NCI-H82 (cell line): ENCODE results near the gene SHB.

ENCODE experiments used
- DNase-seq: peaks from one replicate; lab custom pipeline; 2025; lab: John Stamatoyannopoulos, UW

Gene SHB

DNA sequence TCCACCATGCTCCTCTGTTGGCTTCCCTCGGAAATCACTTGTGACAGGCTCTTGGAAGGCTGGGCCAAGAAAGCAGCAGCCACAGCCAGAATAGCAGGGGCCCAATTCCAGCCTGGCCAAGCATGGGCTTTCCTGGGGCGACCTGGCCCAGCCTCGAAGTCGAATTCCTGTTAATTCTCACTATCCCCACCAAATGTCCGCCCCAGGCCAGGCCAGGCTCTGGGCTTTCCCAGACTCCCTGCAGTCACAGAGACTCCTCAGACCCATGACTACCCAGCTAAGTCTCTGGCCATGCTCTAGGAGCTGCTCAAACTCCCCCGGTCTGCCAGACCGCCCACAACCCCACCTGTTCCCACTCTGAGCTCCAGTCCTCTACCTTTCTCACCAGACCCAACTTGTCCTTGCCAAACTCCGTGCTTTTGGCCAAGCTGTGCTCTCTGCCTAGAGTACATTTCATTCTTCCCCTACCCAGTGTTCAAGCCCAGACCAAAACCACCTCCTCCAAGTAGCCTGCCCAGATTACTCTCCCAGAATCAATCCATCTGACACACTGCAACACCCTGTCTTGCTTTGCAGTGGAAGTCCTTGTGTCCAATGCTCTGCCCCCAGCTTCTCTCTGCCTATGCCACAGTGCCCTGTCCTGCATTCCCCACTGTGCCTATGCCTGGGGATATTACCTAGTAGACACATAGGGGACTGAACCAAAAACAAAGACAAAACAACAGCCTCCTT, 26.2 kb downstream of the SHB start:
- no peak for DNase-seq

GRCh38 chr9:38041564-38042243, 27.3 kb downstream of the SHB start:
- DNase-seq = no peak

DNA sequence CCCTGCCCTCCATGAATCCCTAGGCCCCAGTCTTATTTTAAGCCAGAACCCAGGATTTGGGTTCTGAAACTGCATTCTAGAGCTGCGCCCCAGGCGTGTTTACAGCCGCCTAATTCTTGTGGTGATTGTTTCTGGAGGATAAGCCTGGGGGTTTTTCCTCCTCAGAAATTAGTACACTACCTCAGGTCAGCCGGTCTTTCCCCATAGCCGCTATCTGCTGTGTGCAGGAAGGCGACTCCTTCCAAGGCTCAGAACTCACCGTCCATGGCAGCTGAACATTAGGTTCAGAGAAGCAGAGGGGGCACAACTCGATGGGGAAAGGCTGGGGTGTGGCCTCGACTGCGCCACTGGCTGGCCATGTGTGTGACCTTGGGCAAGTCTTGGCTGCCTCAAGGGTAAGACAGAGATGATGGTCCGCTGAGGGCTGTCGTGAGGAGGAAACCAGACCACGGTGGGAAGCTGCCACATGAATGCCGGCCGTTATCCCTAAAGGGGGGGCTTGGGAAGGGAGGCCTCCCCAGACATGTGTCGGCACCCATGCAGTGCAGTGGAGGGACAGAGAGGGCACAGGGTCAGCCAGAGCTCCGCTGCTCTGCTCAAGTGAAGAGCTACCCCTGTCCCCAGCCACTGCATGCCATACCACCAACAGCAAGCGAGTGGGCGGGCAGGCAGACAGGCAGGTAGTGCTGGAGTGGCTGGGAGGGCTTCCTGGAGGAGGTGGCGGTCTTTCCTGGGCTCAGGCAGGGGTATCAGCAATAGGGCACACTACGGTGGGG, 28.9 kb downstream of the SHB start:
- no peak for DNase-seq

GRCh38 chr9:38039090-38039906, 29.7 kb downstream of the SHB start:
- no peak for DNase-seq

DNA sequence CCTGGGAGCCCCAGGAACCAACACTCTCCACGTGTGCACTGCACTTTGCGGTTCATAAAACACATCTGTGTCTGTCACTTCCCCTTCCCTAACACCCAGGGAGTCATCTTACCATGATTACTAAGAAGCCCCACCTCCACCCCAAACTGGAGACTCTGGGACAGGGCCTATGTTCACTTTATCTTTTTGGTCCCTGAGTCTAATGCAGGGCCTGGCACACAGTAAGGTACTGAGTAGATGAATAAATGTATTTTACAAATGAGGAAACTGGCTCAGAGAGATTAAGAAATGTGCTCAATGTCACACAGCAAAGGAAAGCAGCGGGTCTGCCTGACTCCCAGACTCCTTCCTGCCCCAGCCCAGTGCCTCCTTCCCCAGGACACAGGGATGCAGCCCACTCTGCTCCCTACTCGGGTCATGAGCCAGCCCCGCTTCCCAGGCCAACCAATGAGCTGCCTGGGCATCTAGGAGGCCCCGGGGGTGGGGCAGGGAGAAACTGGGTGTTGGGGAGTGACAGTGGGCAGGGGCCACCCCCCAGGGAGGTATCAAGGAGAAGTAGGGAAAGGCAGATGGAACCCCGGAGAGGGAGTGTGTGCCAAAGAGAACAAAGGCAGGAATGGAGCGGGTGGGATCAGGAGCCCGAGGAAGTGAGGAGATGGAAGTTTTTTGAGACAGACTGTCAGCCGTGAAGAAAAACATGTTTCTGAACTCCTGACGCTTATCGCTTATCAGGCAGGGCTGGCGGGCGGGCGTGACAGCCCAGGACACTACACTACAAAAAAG, 30.5 kb downstream of the SHB start:
- DNase-seq = no peak

DNA sequence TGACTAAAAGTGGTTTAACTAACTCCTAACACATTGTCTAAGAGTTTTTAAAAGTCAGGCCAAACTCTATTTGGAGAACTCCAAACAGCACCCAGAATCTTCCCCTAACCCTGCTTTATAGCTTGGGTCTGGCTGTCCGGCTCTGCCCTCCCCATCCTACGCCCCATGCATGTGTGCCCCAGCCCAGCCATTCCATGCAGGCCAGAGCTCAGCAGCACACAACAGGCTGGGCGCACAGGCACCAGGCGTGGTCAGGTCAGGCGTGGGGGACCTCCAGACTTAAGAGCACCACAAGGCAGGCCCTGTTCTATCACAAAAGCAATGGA, 31.1 kb downstream of the SHB start:
- no peak for DNase-seq

DNA sequence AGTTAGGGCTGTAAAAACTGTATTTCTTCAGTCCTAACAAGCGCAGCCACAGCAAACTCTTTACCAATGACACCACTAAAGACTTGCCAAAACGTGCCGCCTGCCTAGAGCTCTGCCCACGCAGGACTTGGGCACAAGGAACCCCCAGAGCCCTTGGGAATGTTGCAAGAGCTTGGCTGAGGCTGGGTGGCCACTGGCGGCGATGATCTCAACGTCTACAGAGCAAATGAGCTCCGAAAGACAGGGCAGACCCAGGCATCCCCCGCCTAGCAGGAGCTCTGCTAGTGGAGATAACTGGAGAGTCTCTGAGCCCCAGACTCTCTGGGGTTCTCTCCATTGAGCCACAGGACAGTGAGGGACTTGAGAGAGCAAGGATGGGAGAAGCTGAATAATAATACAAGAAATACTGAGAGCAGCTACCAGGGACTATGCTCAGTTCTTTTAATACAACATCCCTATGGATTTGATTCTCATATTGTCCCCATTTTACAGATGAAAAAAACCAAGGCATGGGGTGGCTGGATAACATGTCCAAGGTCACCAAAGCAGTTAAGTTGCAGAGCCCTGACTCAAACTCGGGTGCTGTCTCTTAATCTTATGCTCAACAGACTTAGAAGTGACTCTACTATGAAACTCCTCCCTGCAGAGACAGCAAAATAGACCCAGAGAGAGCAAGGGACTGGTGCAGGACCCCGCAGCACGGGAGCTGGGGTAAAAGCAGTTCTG, 32.5 kb downstream of the SHB start:
- DNase-seq = no peak

DNA sequence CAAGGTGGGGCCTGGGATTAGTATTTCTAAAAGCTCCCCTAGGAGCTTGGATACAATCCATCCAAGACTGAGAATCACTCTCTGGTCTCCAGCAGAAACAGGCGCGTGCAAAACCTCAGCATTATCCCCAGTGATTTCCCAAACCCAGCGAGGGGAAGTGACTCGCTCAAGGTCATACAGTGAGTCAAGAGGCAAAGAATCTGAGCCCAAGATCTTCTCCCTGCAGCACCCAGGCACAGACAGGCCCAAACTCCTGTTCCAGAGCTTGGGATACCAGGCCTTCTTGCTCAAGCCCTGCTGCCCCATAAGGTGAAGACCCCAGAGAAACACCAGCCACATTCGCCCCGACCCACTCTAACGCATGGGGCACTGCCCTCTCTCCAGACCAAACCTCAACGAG, 33.2 kb downstream of the SHB start:
- DNase-seq = no peak

DNA sequence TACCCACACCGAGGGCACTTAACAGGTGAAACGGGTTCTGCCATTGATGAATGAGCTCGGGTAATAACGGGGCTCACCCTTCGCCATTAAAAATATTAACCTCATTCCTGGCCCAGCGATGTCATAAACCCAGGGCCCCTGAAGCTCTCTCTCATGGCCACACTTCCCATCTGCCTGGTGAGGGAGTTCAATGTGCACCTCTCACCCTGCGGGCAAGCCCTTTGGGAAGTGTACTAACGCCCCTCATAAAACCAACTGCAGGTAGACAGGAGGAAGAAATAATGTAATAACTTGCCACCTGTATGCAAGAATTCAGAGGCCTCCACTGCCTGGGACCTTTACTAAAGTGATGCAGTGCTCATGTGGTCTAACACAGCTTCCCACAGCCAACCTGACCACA, 35.1 kb downstream of the SHB start:
- no peak for DNase-seq

GRCh38 chr9:38032266-38033110, 36.5 kb downstream of the SHB start:
- no peak for DNase-seq

DNA sequence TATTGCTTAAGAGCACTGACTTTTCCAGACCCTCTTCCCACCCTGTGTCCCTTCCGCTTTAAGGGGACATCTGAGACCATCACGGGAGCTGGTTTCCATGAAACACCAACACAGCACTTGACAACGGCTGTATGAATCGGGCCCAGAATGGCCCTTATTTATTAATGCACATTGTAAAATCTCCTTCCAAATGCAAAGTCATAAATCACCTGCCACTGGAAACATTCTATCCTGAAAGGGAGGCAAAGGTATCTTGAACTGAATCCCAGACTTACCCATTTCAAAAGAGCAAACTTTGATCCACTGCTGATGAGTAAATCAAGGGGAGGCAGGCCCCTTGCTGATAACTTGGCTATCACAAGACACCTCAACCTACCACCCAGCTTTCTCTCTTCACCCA, 37.4 kb downstream of the SHB start:
- no peak for DNase-seq

DNA sequence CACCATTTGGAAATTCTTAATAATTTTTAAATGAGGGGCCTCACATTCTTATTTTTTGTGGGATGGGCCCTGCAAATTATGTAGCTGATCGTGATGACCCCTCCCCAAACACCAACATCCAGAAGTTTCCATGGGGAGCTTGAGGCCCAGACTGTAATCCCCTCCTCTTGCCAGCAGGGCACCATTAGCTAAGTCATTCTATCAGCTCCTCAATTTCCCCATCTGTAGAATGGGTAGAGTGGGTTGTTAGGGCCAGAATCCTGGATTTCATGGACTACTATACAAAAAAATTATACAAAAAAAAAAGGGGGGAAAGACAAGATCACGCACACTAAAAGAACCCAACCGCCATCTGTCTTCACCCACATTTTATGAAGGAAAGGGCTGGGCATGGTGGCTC, 38.4 kb downstream of the SHB start:
- no peak for DNase-seq

DNA sequence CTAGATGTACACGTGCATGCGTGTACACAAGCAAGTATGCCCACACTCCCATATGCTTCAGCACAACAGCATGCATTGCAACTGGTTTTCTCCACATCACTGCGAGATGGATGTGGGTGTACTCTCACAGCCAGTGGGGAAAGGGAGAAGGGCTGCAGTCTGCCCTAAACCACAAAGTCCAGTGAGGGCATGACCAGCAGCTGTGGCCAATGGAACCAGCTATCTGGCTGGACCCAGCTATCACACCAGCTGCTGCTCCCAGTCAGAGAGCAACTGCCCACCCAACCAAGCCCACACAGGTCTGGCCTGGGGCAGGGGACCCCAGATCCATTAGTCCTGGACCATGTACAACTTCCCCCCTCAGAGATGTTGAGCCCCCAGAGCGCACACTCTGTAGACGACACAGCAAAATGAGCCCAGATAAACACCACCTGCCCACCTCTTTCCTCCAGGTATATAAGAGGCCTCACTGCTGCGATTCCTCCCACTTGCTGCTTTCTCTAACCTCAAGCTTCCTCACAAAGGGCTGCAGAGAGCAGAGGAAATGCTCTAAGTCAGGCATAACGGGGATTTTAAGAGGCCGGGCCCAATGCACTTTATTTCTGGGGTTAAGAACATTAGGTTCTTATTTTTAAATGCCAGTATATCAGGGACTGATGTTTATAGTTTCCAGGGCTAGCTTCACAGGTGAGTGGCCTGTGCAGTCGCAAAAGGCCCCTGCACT, 39.0 kb downstream of the SHB start:
- DNase-seq = no peak

DNA sequence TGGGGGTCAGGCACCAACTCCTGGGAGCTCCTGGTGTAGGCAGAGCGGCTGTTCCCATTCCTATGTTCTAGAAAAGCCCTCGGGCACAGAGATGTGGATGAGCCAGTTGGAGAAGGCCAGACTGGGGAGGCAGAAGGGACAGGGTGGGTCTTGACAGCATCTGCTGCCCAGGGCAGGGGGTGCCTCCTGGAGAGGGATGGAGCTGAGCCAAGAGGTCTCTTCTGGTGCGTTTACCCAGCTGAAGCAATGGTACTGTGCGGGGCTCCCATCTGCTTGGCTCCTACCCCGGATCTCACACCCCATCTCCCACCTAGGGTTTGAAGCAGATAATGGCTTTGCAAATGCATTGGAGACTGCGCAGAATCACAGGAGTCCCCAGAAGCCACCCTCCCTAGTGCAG, 41.3 kb downstream of the SHB start:
- no peak for DNase-seq

DNA sequence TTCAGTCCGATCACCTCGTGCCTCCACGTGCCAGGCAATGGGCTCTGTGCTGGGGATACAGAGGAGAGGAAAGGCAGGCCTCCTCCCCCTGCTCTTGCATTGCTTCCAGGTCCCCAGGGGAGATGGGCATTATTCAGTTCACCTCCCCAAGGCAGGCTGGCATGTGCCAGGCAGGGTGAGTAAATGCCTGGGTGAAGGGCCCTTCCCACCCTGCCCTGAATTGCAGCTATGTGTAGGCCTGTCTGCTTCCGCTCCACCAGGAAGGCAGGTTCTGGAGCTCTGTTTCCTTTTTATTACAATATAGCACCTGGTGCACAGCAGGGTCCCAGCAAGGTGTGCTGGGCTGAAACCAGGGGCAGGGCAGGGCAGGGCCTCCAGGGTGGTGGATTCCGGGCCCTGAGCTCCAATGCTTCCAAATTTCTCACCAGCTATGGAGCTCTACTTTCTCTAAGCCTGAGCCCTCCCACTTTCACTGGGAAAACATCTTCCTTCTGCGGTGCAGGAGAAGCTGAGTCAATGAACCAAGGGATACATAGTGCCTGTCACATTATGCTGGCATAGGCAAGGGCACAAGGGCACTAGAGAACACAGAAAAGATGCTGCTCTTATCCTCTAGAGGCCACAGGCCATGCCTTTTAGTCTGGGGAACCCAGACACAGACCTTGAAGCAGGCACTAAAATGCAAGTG, 42.0 kb downstream of the SHB start:
- no peak for DNase-seq

DNA sequence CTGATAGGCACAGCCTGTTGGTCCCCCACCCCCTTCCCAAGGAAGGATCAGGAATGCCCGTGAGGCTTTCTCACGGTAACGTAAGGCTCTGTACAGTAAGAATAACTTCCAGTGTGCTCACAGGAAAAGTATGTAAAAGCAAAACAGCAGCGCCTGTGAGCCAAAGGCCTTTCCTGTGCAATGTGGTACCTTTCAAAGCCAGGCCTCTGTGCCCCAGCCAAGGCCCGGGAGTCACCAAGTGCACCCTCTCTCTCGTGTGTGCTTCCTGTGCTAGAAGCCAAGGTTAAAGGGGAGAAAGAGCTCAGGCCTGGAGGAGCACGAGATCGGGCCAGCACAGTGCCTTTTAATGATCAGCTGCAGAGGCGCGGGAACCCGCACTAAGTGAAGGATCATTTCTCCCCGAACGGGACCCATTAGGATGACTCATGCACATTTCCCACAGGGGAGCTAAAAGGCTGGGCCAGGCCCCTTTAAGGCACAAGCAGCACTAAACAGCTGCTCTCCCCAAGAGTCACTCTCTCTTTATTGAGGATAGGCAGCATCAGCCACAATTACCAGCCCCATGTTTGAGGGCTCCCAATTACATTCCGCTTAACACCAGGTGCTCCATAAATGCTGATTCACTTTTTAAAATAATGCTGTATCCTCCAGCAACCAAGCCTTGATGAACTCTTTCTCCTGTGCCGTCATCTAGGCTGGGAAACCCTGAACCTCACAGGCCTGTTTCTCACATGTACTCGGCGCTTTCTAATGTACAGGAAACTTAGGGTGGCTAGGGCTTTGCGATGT, 42.8 kb downstream of the SHB start:
- DNase-seq = peak; percentile 20

GRCh38 chr9:38025166-38025565, 43.9 kb downstream of the SHB start:
- no peak for DNase-seq
